ENCODE measurements around the gene KLHL2. TPM values are rescaled to one million over a fixed set of nuclear protein-coding genes. Genes with fewer than 3 reads are reported as not detected.
"Not testable (repeated sequence)": the region's sequence is repeated elsewhere in the genome, so short reads cannot be mapped to it uniquely, and the experiment has no call there.

Gene KLHL2
- total RNA-seq, 1 experiment from 2014 or later: 19.3 TPM

DNA sequence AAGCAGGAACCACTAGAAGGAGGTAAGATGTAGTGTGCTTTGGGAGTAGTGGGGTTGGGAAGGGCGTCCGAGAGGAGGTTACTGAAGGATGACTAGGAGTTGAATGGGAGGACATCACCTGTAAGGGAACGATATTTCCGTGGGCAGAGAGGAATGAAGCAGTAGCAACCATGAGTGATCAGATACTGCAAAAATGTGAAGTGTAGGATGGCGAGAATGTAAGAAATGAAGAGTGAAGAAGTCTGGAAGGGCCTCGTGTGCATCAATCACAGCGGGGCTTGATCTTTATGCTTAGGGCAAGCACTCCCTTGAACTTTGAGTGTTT lies 120.7 kb downstream of the KLHL2 start:
- DNase-seq (ENCODE audit: low read depth): no peak

GRCh38 chr4:165328708-165329107 lies 121.3 kb downstream of the KLHL2 start:
- no peak for DNase-seq (ENCODE audit: low read depth)

GRCh38 chr4:165330071-165330470 lies 122.7 kb downstream of the KLHL2 start:
- DNase-seq (ENCODE audit: low read depth): no peak

DNA sequence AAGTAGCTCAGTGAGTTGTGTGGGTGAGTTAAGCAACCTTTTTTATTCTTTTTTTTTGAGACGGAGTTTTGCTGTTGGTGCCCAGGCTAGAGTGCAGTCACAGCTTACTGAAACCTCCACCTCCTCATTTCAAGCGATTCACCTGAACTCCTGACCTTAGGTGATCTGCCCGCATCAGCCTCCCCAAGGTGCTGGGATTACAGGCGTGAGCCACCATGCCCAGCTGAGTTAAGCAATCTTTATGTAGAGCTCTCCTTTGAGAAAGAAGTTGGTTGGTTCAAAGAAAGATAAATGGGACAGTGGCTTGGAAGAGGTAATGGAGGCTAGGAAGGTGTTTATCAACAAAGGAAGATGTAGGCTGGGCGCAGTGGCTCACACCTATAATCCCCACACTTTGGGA lies 123.3 kb downstream of the KLHL2 start:
- DNase-seq (ENCODE audit: low read depth): no peak

DNA sequence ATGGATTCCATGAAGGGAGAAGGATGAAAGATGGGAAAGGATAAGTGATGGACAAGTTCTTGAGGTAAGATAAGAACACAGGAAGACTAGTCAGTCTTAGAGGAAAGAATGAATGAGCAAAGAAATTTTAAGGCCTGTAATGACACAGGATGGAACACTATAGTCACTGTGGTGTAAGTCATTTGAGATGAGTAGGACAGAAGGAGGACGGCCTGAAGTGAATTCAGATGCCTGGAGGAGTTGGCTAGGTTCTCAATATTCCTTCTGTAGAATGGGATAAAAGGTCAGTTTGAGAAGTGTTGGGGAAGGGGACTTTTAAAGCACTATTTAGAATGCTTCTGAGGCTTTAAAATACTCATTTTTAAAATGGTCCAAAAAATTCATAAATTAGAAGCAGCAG lies 124.0 kb downstream of the KLHL2 start:
- DNase-seq (ENCODE audit: low read depth): no peak

GRCh38 chr4:165331823-165332222 lies 124.5 kb downstream of the KLHL2 start:
- no peak for DNase-seq (ENCODE audit: low read depth)

GRCh38 chr4:165332502-165332901 lies 125.1 kb downstream of the KLHL2 start:
- no peak for DNase-seq (ENCODE audit: low read depth)

DNA sequence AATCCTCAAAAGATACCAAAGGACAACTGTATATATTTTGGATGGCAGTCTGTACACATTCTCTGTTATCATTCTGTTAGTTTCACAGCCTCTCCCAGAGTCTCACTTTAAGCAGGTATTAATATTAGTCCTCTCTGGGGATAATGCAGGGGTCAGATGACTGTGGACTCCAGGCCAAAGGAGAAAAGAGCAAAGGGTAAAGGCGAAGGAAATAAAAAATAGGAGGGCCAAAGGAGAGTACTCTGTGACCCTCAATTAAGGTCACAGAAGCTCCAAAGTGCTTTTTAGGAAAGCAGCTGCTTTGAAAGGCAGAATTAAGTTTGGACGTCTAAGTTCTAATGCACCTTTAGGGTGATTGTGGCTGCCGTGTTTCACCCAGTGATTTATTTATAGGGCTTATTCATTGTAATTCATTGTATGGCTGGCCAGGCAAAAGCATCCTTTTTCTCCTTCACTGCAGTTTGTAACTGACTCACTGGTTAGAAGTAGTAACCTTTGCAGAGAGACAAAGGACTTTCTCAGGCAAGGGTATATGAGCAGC lies 127.9 kb downstream of the KLHL2 start:
- no peak for DNase-seq (ENCODE audit: low read depth)

DNA sequence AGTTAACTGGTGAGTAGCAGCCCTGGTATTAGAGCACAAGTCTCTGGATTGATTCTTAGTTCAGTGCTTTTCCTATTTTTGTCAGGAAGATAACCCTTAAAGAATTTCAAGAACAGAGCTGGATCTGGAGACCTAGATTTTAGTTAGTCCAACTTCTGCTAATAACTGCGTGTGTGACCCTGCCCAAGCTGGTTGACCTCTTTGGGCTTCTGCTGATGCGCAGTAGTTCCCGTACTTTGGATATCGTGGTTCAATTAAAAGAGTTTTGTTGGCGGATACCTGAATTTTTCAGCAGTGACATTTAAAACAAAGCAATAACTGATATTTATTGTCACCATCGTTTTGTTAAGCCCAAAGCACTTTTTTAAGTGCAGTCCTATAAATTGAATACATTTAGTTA lies 129.4 kb downstream of the KLHL2 start:
- no peak for DNase-seq (ENCODE audit: low read depth)

DNA sequence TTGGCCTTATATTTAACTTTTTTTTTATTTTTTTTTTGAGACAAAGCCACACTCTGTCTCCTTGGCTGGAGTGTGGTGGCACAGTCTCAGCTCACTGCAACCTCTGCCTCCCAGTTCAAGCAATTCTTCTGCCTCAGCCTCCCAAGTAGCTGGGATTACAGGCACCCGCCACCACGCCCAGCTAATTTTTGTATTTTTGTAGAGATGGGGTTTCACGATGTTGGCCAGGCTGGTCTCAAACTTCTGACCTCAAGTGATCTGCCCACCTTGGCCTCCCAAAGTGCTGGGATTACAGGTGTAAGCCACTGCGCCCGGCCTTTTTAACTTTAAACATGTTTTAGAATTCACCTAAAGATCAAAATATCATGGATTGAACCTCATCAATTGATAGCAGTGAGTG lies 135.0 kb downstream of the KLHL2 start:
- not testable (repeated sequence) for DNase-seq (ENCODE audit: low read depth)

GRCh38 chr4:165343353-165344191 lies 136.2 kb downstream of the KLHL2 start:
- DNase-seq (ENCODE audit: low read depth): peak; percentile 40

GRCh38 chr4:165345666-165346417 lies 138.5 kb downstream of the KLHL2 start:
- no peak for DNase-seq (ENCODE audit: low read depth)

DNA sequence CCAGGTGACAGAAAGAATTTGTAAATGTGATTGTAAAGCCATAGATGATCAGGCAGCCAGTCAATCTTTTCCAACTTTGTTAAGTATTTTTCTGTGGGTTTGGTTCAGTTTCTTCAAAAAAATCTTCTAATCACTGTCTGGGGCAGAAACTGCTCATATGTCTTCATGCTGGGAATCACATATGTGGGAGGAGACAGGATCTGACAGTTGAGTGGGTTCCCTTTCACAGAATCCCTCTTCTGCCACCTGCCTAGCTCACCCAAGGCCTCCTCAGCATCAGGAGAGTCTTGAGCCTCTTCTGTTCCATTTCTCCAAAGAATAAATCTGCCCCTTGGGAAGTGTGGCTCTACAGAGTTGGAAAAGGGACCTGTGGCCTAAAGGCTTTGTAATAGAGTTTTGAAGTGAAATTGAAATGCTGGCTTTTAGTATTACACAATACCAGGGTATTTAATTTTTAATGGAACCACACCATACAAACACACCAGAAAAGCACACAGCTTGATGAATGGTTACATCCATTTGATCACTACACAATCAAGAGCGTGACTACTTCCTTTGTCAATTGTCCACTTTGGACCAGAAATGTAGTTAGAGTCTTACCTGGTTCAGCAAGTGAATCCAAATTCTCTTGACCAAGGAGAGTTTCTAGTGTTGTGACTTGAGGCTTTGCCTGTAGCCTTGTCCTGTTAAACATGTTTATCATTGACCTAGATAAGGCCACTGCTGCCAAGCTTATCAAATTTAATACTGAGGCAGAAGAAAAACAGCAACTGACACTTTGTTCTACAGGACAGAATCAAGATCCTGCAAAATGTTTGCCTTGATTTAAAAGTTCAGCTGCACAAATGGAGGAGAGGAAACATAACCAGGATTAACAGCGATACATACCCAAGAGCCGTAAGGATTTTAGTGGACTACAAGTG lies 140.5 kb downstream of the KLHL2 start:
- DNase-seq (ENCODE audit: low read depth): no peak

DNA sequence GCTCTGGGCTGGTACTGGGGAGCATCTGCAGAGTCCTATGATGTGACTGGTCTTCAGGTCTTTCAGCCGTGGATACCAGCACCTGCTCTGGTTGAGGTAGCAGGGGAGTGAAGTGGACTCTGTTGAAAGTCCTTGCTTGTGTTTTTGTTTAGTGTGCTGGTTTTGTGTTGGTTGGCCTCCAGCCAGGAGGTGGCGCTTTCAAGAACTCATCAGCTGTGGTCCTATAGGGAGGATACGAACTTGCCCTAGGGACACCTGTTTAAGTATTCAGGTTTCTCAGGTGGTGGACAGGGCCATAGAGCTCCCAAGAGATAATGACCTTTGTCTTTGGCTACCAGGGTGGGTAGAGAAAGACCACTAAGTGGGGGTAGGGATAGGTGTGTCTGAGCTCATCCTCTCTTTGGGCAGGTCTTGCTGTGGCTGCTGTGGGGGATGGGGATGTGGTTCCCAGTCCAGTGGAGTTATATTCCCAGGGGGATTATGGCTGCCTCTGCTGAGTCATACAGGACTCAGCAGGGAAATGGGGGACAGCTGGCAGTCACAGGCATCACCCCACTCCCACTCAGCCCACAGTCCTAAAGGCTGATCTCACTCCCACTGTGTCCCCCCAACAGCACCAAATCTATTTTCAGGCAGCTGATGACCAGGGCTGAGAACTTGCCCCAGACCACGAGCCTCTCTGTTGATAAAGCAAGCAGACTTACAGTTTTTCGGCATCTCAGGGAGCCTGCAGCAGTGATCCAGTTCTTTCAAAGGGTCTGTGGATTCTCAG lies 144.2 kb downstream of the KLHL2 start:
- DNase-seq (ENCODE audit: low read depth): no peak

GRCh38 chr4:165355900-165356300 lies 148.5 kb downstream of the KLHL2 start:
- peak; percentile 52 for DNase-seq (ENCODE audit: low read depth)

GRCh38 chr4:165359506-165359905 lies 152.1 kb downstream of the KLHL2 start:
- DNase-seq (ENCODE audit: low read depth): peak; percentile 52

DNA sequence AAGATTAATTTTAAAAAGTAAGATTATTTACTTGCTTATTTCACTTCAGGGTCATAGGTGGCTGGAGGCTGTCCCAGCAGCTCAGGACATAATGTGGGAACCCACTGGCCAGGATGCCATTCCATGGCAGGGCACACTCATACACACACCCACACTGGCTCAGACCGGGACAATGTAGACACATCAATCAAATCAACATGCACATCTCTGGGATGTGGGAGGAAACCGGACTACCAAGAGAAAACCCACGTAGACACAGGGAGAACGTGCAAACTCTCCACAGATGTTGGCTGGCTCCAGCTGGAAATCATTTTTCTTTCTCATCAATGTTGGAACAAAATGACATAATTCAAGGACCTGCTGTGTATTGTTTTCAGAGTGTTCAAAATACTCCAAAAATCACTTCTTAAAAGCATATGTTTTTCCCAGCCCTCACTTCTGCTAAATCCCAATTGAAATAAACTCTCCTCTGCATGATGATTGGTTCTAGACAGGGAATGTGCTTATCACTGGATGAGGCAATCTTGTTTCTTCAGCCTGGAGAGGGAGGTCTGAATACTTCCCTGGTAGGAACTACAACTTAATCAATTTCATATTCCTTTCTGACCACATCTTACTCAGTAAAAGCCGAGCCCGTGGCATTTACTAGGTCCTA lies 152.8 kb downstream of the KLHL2 start:
- no peak for DNase-seq (ENCODE audit: low read depth)

DNA sequence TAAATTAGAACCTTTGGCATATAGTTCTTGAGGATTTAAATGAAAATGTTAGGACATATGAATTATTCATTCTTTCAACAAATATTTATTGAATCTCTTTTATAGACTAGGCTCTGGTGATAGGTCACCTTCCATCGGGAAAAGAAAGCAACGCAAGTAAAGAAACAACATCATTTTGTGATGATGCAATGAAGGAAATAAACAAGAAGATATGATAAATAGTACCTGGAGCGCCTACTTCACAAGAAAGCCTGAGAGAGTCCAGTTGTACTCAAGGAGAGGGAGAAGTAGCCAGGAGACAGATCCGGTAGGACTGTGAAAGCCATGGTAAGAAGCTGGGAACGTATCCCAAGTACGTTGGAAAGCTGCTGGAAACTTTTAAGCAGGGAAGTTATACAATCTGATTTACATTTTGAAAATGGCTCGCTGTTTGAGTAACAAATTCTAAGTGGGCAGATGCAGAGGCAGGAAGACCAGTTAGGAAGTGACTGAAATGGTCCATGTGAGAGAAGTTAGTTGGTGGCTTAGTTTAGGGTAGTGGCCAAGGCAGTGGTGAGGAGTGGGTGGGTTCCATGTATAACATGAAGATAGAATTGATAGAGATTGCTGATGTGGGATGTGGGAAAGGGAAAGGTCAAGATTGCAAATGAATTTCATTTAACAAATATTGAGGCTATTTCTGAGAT lies 153.8 kb downstream of the KLHL2 start:
- DNase-seq (ENCODE audit: low read depth): no peak

- no peak for DNase-seq (ENCODE audit: low read depth)
These were observed 154.4 kb downstream of the KLHL2 start for GRCh38 chr4:165361810-165362209.

Data from M059J (cell line).